Measurements from ENCODE around the gene PHAF1. TPM values are rescaled to one million over a fixed set of nuclear protein-coding genes. Genes with fewer than 3 reads are reported as not detected.

The PHAF1 gene
- total RNA-seq, 1 experiment from 2014 or later, result 10.3 TPM

- no peak for DNase-seq (ENCODE audit: low read depth)
- in situ Hi-C loops (cut with HindIII; ENCODE audit: low pct_unique_long_range_greater_than_20kb, low sequenced_read_pairs), result no loop called here
Measured at GRCh38 chr16:67156143-67156844, 46.6 kb downstream of the PHAF1 start.

- in situ Hi-C loops (cut with HindIII; ENCODE audit: low pct_unique_long_range_greater_than_20kb, low sequenced_read_pairs), result no loop called here
- no peak for DNase-seq (ENCODE audit: low read depth)
Measured at GRCh38 chr16:67157106-67157748, 47.5 kb downstream of the PHAF1 start.

- no peak for DNase-seq (ENCODE audit: low read depth)
- in situ Hi-C loops (cut with HindIII; ENCODE audit: low pct_unique_long_range_greater_than_20kb, low sequenced_read_pairs), result no loop called here
Measured at GRCh38 chr16:67157892-67158635, 48.3 kb downstream of the PHAF1 start.

- in situ Hi-C loops (cut with HindIII; ENCODE audit: low pct_unique_long_range_greater_than_20kb, low sequenced_read_pairs), result no loop called here
- DNase-seq (ENCODE audit: low read depth), result peak; percentile 70
Measured at GRCh38 chr16:67158637-67159600, 49.2 kb downstream of the PHAF1 start.

- in situ Hi-C loops (cut with HindIII; ENCODE audit: low pct_unique_long_range_greater_than_20kb, low sequenced_read_pairs), result no loop called here
Measured at GRCh38 chr16:67161595-67162058, 51.9 kb downstream of the PHAF1 start.

GRCh38 chr16:67162506-67163163, 52.9 kb downstream of the PHAF1 start:
- in situ Hi-C loops (cut with HindIII; ENCODE audit: low pct_unique_long_range_greater_than_20kb, low sequenced_read_pairs), result no loop called here

More at GRCh38 chr16:67161595-67162058, 51.9 kb downstream of the PHAF1 start:
- DNase-seq (ENCODE audit: low read depth), result no peak

GRCh38 chr16:67163164-67163998, 53.6 kb downstream of the PHAF1 start:
- DNase-seq (ENCODE audit: low read depth), result no peak
- in situ Hi-C loops (cut with HindIII; ENCODE audit: low pct_unique_long_range_greater_than_20kb, low sequenced_read_pairs), result no loop called here

More at GRCh38 chr16:67162506-67163163, 52.9 kb downstream of the PHAF1 start:
- DNase-seq (ENCODE audit: low read depth), result no peak

GRCh38 chr16:67163999-67164558, 54.3 kb downstream of the PHAF1 start:
- DNase-seq (ENCODE audit: low read depth), result no peak
- in situ Hi-C loops (cut with HindIII; ENCODE audit: low pct_unique_long_range_greater_than_20kb, low sequenced_read_pairs), result no loop called here

GRCh38 chr16:67164599-67165061, 54.9 kb downstream of the PHAF1 start, which contains the start of gene HSF4:
TSS of gene HSF4 (plus strand) at chr16:67164745. CDS start at chr16:67164812, 67 bp downstream.
- in situ Hi-C loops (cut with HindIII; ENCODE audit: low pct_unique_long_range_greater_than_20kb, low sequenced_read_pairs), result no loop called here

GRCh38 chr16:67165121-67166078, 55.7 kb downstream of the PHAF1 start:
- in situ Hi-C loops (cut with HindIII; ENCODE audit: low pct_unique_long_range_greater_than_20kb, low sequenced_read_pairs), result no loop called here
- no peak for DNase-seq (ENCODE audit: low read depth)

More at GRCh38 chr16:67164599-67165061, 54.9 kb downstream of the PHAF1 start, which contains the start of gene HSF4:
- DNase-seq (ENCODE audit: low read depth), result peak; percentile 47

- DNase-seq (ENCODE audit: low read depth), result no peak
- in situ Hi-C loops (cut with HindIII; ENCODE audit: low pct_unique_long_range_greater_than_20kb, low sequenced_read_pairs), result no loop called here
Measured at GRCh38 chr16:67166110-67166547, 56.4 kb downstream of the PHAF1 start.

- in situ Hi-C loops (cut with HindIII; ENCODE audit: low pct_unique_long_range_greater_than_20kb, low sequenced_read_pairs), result no loop called here
- no peak for DNase-seq (ENCODE audit: low read depth)
Measured at GRCh38 chr16:67166598-67167168, 56.9 kb downstream of the PHAF1 start.

GRCh38 chr16:67167588-67167987, 57.8 kb downstream of the PHAF1 start:
- no peak for DNase-seq (ENCODE audit: low read depth)
- in situ Hi-C loops (cut with HindIII; ENCODE audit: low pct_unique_long_range_greater_than_20kb, low sequenced_read_pairs), result no loop called here

- in situ Hi-C loops (cut with HindIII; ENCODE audit: low pct_unique_long_range_greater_than_20kb, low sequenced_read_pairs), result no loop called here
- DNase-seq (ENCODE audit: low read depth), result no peak
Measured at GRCh38 chr16:67169011-67169451, 59.3 kb downstream of the PHAF1 start.
